ENCODE data around the gene SSBP2. TPM values are rescaled to one million over a fixed set of nuclear protein-coding genes. Genes with fewer than 3 reads are reported as not detected.
A peak's percentile ranks its signal among the peaks of the same experiment; 100 is the strongest.
"Not testable (repeated sequence)": the region's sequence is repeated elsewhere in the genome, so short reads cannot be mapped to it uniquely, and the experiment has no call there.

The SSBP2 gene
- total RNA-seq, 1 donor from 2014 or later, result 44.7 TPM

DNA sequence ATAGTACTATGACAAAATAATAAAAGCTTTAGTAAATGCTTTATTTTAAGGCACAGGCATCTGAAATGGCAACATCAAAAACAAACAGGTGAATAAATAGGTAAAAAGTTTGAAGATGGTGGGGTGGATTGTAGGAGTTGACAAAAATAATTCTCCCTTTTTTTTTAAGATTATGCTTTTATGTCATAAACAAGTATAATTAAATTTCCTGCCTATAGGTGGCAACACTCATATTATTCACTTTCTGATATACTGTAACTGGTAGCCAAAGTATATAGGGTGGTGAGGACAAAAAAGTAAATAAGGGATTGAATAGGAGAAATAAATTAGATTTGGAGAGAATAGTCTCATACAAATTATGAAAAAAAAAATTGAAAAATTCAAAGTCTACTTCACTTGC lies 236.9 kb downstream of the SSBP2 start:
- DNase-seq, result no peak
- intact Hi-C loops (cut with micrococcal nuclease), result loop anchor here (10.0 kb wide), 1 partner anchor 231 kb away; no protein-coding TSS in a partner anchor
- no peak for ATAC-seq

DNA sequence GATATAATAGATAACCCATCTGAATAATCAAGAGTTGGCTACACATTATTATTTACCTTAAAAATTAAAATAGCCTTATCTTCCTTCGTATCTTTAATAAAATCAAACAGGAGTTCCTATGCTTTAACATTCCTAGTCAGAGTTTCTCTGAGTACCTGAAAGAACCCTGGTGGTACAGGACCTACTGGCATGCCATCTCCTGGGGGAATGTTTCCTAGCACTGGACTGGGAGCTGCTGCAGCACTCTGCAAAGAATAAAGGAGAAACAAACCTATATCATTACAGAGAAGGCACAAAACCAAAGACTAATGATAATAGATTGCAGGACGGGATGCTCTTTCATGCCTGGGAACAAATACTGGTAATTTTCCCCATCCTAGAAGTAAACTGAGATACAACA lies 237.4 kb downstream of the SSBP2 start:
- intact Hi-C loops (cut with micrococcal nuclease), result loop anchor here (10.0 kb wide), 1 partner anchor 231 kb away; no protein-coding TSS in a partner anchor
- ATAC-seq (no peak), DNase-seq (no peak)

DNA sequence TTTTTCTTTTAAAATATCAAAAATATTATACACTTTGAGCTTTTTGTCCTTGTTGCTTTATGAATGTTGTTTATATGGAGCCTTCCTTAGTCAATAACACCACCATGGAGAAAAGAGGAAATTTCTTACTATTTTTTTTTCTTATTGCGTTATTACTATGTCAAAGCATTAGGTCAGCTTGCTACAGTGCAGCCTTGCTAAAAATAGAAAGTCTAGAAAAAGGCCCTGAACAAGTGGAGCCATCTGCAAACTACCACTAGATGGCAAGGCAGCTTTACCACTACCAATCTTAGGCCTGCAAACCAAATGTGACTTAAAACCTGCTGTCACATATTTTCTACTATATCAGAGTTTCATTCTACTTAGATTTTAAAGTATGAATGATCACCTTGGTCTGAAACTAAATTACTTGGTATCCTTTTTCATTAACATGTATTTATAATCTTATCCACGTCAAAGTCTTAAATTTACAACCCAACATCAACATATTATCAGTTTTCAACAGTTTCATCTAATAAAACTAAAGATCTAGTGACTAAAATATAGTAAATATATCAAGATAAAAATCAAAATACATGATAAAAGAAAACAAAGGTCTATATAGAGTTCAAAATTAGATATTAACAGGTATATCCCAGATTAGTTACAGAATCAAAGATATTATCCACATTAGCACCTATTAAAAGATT lies 243.9 kb downstream of the SSBP2 start:
- DNase-seq, result no peak
- intact Hi-C loops (cut with micrococcal nuclease), result loop anchor here (10.0 kb wide), 1 partner anchor 348 kb away; no protein-coding TSS in a partner anchor

DNA sequence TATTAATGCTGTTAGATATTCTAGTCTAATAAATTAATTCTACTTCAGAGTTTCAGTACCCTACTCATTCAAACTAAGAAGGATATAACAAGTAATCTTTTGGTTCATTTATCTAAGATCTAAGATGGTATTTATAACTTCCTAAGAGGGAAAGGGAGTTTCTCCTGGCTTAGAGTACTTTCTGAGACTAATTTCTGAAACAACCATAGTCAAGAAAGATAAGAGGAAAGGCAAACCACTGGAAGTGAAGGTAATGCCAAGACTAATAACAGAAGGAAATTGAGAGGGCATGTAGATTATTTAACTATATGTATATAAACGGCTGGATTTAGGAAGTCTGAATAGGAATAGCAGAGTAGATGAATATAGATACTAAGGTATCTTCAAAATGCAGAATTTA lies 244.5 kb downstream of the SSBP2 start:
- ATAC-seq, result no peak
- intact Hi-C loops (cut with micrococcal nuclease), result loop anchor here (10.0 kb wide), 1 partner anchor 348 kb away; no protein-coding TSS in a partner anchor

More for the DNA sequence above, 243.9 kb downstream of the SSBP2 start:
- ATAC-seq, result peak; percentile 99

DNA sequence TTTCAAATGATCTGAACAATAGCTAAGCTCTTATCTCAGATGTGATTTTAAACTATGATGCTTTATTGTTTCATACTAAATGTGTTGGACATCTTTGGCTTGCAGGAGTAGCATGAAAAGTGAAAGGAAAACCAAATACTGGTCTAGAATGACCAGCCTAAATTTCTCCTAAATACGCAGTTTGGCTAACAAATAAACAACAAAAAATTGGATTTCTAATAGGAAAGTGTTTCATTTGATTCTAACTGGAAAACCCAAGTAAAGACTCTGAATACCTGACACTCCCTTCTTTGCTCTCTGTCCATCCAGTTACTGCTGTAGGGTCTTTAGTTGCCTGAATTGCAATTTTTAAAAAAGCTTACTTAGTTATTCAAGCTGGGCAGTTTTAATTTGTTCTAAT lies 245.2 kb downstream of the SSBP2 start:
- intact Hi-C loops (cut with micrococcal nuclease), result loop anchor here (10.0 kb wide), 1 partner anchor 349 kb away; no protein-coding TSS in a partner anchor
- no peak for DNase-seq
- ATAC-seq, result no peak

More for the DNA sequence above, 244.5 kb downstream of the SSBP2 start:
- DNase-seq, result no peak

DNA sequence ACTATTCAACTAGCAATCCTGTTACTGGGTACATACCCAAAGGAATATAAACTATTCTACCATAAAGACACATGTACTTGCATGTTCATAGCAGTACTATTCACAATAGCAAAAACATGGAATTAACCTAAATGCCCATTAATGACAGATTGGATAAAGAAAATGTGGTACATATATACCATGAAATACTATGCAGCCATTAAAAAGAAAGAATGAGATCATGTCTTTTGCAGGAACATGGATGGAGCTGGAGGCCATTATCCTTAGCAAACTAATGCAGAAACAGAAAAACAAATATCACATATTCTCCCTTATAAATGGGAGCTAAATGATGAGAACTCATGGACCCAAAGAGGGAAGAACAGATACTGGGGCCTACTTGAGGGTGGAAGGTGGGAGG lies 247.3 kb downstream of the SSBP2 start:
- not testable (repeated sequence) for ATAC-seq, DNase-seq
- intact Hi-C loops (cut with micrococcal nuclease), result loop anchor here (10.0 kb wide), 1 partner anchor 351 kb away; no protein-coding TSS in a partner anchor

DNA sequence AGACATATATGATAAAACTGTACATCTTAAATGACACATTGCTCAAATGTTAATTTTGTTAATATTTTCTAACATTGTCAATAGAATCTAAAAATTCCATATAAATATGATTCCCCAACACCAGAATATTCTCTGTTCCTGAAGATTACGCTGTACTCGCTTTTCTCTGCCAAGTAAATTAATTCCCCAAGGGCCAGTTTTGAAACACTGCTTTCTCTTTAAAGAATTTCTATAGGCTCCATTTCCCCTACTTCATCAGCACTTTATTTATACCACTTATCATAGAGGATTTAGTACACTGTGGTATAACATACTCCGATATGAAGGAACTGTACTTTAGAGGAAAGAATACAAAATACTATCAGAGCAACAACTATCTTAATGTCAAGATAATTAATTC lies 255.6 kb downstream of the SSBP2 start:
- no peak for DNase-seq
- ATAC-seq, result no peak
- intact Hi-C loops (cut with micrococcal nuclease), result no loop called here

DNA sequence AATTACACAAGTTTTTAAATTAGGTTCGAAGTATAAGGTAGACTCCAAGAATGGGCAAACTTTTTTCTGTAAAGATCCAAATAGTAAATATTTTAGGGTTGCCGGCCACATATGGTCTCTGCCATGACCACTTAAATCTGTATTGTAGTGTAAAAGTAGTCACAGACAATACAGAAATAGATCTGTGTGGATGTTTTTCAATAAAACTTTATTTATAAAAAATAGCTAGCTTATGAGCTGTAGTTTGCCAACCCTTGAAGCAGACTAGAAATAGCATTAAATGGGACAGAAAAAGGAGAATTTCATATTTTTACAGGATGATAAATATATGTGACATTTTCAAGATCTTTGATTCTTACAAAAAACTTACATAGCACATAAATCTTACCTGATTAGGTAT lies 262.0 kb downstream of the SSBP2 start:
- DNase-seq (no peak), ATAC-seq (no peak)
- intact Hi-C loops (cut with micrococcal nuclease), result no loop called here

DNA sequence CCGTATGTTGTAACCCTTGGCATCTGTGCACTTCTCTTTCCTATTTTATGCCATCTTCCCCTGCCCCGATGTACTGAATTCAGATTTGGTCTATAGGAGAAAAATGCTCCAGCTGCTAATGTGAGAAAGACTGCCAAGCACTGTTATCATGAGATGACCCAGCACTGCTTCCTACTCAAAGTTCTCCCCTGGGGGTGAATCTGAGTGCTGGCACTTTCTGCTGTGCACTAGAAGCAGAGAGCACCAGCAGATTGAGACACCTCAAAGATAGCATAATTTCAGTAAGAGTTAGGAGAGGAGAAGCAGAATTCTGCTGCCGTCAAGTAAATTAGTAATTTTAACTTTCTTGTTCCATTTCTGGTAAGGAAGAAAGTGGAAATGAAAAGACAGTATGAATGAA lies 264.2 kb downstream of the SSBP2 start:
- no peak for ATAC-seq
- intact Hi-C loops (cut with micrococcal nuclease), result no loop called here
- DNase-seq, result no peak

DNA sequence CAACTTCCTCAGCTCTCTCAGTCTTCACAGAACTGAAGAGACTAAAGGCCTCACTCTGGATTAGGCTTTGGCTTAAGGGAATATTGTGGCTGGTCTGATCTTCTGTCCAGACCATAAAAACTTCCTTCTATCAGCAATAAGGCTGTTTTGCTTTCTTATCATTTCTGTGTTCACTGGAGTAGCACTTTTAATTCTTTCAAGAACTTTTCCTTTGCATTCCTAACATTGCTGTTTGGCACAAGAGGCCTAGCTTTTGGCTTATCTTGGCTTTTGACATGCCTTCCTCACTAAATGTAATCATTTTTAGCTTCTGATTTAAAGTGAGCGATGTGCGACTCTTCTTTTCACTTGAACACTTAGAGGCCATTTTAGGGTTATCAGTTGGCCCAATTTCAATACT lies 268.3 kb downstream of the SSBP2 start:
- intact Hi-C loops (cut with micrococcal nuclease), result no loop called here
- ATAC-seq (no peak), DNase-seq (no peak)

DNA sequence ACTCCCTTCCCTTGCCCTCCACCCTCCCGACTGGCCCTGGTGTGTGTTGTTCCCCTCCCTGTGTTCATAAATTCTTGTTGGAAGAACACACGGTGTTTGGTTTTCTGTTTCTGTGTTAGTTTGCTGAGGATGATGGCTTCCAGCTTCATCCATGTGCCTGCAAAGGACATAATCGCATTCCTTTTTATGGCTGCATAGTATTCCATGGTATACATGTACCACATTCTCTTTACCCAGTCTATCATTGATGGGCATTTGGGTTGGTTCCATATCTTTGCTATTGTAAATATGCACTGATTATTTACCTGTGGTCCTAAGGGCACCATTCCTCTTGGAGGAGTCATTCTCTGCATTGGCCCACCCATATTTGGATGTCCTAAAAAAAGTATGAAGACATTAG lies 277.5 kb downstream of the SSBP2 start:
- DNase-seq; intact Hi-C loops (cut with micrococcal nuclease); ATAC-seq: not testable (repeated sequence)

DNA sequence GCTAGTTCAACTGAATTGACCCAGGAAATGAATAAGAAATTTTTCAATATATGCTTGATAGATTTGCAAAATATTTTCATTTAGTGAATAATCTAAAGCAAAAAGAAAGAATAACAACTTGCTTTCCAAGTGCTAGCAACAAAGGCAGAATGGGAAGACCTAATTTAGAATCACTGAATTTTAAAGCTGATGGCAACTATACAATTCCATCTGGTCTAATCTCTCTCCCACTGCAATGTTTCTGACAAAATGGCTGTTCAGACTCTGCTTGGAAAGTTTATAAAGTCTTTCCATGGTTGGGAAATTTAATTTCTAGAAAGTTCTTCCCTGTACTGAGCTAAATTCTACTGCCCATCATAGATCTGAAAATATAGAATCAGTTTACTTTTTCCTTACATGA lies 281.2 kb downstream of the SSBP2 start:
- no peak for ATAC-seq
- intact Hi-C loops (cut with micrococcal nuclease), result no loop called here
- no peak for DNase-seq

DNA sequence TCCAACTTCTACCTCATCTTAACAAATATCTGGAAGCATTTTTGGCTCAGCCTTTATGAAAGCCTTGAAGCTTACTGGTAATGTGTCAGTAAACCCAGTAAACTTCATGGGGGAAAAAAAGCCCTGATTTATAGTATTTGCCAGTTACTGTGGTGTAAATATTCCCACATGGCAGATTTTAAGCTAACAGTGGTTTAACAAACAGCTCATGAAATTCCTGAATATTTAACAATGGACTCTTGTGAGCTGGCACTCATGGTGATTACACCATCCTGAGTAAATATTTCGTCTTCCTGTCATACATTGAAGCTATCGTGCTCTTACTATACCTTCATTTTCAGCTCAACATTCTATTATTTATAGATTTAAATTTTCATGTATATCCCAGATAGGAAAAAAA lies 300.0 kb downstream of the SSBP2 start:
- intact Hi-C loops (cut with micrococcal nuclease), result no loop called here
- DNase-seq, result no peak
- ATAC-seq, result no peak

DNA sequence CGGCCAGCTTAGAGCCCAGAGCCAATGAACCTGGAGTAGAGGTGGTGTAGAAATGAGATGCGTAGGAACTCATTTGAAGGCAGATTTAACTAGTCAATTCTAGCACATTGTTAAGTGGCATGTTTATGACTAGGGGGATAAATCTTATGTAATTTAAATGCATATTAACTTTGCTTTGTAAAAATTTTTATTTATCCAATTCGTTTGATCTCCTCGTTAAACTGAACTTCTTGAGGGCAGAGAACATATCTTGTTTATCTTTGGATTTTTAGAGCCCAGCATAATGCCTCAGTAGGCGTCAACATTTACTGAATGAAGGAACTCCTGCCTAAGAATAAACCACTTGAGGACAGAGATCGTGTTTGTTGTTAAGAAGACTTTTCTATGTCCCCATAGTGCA lies 315.9 kb downstream of the SSBP2 start:
- no peak for DNase-seq
- intact Hi-C loops (cut with micrococcal nuclease), result no loop called here
- ATAC-seq, result no peak

DNA sequence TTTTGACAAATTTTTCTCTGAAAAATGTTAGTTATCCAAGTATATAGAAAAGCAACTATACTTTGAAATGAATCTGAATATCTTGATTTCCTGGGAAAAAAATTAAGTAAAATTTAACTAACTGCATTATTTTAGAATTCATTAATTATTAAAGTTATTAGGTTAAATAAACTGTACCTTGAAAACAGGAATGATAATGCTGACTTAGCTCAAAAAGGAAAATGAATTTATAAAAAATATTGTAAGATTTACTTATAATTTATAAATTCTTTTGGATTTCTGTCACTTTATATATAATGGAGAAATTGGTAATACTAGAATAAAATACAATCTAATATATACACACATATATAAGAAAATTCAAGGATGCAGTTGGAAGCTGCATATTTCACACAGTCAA lies 320.9 kb downstream of the SSBP2 start:
- DNase-seq (no peak), ATAC-seq (no peak)
- intact Hi-C loops (cut with micrococcal nuclease), result loop anchor here (5.0 to 10.0 kb wide), 2 partner anchors 737 to 795 kb away; no protein-coding TSS in a partner anchor

DNA sequence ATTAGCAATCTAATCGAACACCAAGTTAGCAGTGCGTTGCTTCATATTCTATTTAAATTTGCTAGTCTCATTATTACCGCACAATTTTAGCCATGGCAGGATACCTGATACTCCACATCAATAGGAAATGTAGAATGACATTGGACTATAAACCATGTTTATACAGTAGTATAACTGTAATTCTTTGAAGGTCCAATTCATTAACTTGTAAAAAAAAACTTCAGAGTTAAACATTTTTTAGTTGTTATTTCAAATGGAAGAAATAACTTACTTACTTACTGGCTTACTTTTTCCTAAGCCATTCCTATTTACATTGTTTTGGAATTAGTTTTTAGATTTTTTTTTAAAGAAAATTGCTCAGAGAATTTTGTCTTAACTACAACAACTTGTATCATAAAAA lies 321.5 kb downstream of the SSBP2 start:
- intact Hi-C loops (cut with micrococcal nuclease), result loop anchor here (5.0 to 10.0 kb wide), 2 partner anchors 738 to 795 kb away; no protein-coding TSS in a partner anchor
- no peak for DNase-seq
- no peak for ATAC-seq

DNA sequence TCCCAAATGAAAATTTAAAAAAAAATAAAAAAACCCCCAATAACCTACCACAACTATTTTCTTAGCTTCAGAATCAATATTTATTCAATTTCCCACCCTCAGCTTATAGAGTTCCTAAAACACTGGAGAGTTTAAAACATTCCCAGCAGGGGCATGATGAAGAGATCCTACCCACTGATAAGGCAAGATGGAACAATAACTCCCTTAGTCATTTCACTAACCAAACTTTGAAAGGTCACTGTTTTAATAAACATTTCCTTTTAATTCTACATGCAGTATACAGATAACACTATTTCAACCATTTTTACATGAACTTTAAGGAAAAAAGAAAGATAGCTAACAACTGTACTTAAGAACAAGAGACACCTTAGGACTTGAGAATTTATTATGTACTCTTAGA lies 322.0 kb downstream of the SSBP2 start:
- intact Hi-C loops (cut with micrococcal nuclease), result loop anchor here (5.0 to 10.0 kb wide), 2 partner anchors 738 to 796 kb away; no protein-coding TSS in a partner anchor
- no peak for ATAC-seq

DNA sequence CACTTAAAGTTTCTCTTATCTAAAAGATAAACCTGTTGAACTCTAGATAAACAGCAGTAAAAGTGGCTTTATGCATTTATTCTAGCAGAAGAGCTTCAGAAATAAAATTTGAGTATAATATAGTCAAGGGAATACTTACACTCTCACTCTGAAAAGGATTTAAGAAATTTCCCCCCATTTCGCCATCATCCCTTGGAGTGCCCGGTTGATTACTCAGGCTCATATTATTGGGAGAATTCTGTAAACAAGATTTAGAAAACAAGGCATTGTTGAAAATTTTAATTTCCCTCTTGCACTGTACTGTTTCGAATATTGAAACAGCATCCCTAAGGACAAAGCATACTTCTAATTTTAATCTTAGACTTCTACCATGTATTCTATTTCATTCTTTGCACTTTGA lies 322.5 kb downstream of the SSBP2 start:
- no peak for DNase-seq
- no peak for ATAC-seq
- intact Hi-C loops (cut with micrococcal nuclease), result loop anchor here (5.0 to 10.0 kb wide), 2 partner anchors 739 to 796 kb away; no protein-coding TSS in a partner anchor

More for the DNA sequence above, 322.0 kb downstream of the SSBP2 start:
- DNase-seq, result no peak

DNA sequence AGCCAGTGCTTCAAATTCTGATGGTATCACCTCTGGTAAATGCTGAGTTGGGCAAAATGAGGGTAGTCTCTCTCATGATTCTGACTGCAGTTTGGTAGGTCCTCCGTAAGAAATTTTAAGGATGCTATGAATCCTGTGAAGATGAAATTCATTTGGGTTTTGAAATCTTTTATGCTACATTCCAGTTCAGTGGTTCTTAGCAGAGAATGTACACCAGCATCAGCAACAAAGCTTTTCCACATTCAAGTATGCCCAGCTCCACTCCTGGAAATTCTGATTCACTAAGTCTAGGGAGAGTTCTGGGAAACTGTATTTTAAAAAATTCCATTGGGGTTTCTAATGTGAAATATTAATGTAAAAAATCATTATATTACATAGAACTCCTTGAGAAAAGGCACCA lies 323.3 kb downstream of the SSBP2 start:
- intact Hi-C loops (cut with micrococcal nuclease), result loop anchor here (5.0 to 10.0 kb wide), 2 partner anchors 740 to 797 kb away; no protein-coding TSS in a partner anchor

DNA sequence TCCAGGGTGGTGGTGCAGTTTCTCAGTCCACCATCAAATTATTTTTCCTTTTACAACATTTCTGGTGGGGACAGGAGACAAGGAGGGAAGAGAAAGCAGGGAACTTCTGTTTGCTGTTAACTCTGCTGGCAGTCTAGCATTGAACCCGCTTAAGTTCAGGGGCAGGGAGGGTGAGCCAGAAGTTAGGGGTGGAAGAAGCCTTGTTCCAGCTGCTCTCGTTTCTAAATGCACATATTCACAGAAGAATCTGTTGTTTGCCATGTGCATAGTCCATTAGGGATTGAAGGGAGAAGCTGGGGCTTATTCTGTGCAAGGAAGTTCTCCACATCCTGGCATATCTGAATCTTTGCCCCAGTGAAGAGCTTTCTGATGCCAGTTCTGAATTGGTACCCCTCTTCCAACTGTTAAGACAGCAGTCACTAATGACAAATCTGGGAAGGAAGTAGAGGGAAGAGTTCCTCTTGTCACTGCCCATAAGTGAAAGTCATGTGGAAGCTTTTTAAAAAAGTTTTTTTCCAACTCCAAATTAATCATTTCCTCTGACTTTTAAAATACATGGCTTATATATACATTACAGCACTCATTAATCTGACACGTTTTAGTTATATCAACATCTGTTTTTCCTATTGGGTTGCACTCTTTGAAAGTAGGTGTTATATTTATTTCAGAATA lies 324.4 kb downstream of the SSBP2 start:
- intact Hi-C loops (cut with micrococcal nuclease), result loop anchor here (5.0 to 10.0 kb wide), 2 partner anchors 741 to 798 kb away; no protein-coding TSS in a partner anchor
- peak; percentile 35 for ATAC-seq
- no peak for DNase-seq

More for the DNA sequence above, 323.3 kb downstream of the SSBP2 start:
- no peak for DNase-seq
- no peak for ATAC-seq

Data from left ventricle myocardium superior (tissue), 1 donor.